ENCODE measurements around the gene ALOX5. TPM values are rescaled to one million over a fixed set of nuclear protein-coding genes. Genes with fewer than 3 reads are reported as not detected.
A peak's percentile ranks its signal among the peaks of the same experiment; 100 is the strongest.

Gene ALOX5
- total RNA-seq, 1 experiment from 2014 or later: not detected

- Histone ChIP-seq H3K9me3 (replicated peaks) (no peaks in the 10 kb centered on the region), H3K27ac (no peak overlapping the region), H3K4me1 (replicated peaks) (no peaks in the 10 kb centered on the region), H3K36me3 (no peaks in the 10 kb centered on the region), H3K27me3 (replicated peaks) (no peaks in the 10 kb centered on the region), H3K4me3 (no peak overlapping the region)
- DNase-seq (ENCODE audit: low read depth in 1 of 2, low spot score in 2 of 2): no peak
Measured at GRCh38 chr10:45432113-45432512, 58.1 kb downstream of the ALOX5 start.

- DNase-seq (ENCODE audit: low read depth in 1 of 2, low spot score in 2 of 2): no peak
- Histone ChIP-seq H3K9me3 (replicated peaks) (no peaks in the 10 kb centered on the region), H3K27me3 (replicated peaks) (no peaks in the 10 kb centered on the region)
Measured at GRCh38 chr10:45432700-45433472, 58.9 kb downstream of the ALOX5 start.

GRCh38 chr10:45433716-45434469 lies 59.9 kb downstream of the ALOX5 start:
- no peaks in the 10 kb centered on the region for H3K36me3 ChIP-seq
- H3K27me3 ChIP-seq (replicated peaks): no peaks in the 10 kb centered on the region
- DNase-seq (ENCODE audit: low read depth in 1 of 2, low spot score in 2 of 2): no peak
- no peak overlapping the region for H3K4me3 ChIP-seq
- H3K27ac ChIP-seq: no peak overlapping the region
- no peaks in the 10 kb centered on the region for H3K4me1 ChIP-seq (replicated peaks)
- no peaks in the 10 kb centered on the region for H3K9me3 ChIP-seq (replicated peaks)

More at GRCh38 chr10:45432700-45433472, 58.9 kb downstream of the ALOX5 start:
- no peaks in the 10 kb centered on the region for H3K36me3 ChIP-seq
- H3K4me3 ChIP-seq: no peak overlapping the region
- H3K4me1 ChIP-seq (replicated peaks): no peaks in the 10 kb centered on the region
- no peak overlapping the region for H3K27ac ChIP-seq

- Histone ChIP-seq H3K36me3 (no peaks in the 10 kb centered on the region), H3K4me3 (no peak overlapping the region), H3K27me3 (replicated peaks) (no peaks in the 10 kb centered on the region), H3K9me3 (replicated peaks) (no peaks in the 10 kb centered on the region), H3K27ac (no peak overlapping the region), H3K4me1 (replicated peaks) (no peaks in the 10 kb centered on the region)
- no peak for DNase-seq (ENCODE audit: low read depth in 1 of 2, low spot score in 2 of 2)
Measured at GRCh38 chr10:45437587-45438465, 63.8 kb downstream of the ALOX5 start.

- Histone ChIP-seq H3K36me3 (no peaks in the 10 kb centered on the region), H3K4me1 (replicated peaks) (no peaks in the 10 kb centered on the region), H3K9me3 (replicated peaks) (no peaks in the 10 kb centered on the region), H3K27me3 (replicated peaks) (no peaks in the 10 kb centered on the region), H3K4me3 (no peak overlapping the region), H3K27ac (no peak overlapping the region)
- no peak for DNase-seq (ENCODE audit: low read depth in 1 of 2, low spot score in 2 of 2)
Measured at GRCh38 chr10:45438466-45439090, 64.6 kb downstream of the ALOX5 start.

GRCh38 chr10:45439365-45439764 lies 65.3 kb downstream of the ALOX5 start:
- Histone ChIP-seq H3K4me1 (replicated peaks) (no peaks in the 10 kb centered on the region), H3K27ac (no peak overlapping the region), H3K4me3 (no peak overlapping the region), H3K9me3 (replicated peaks) (no peaks in the 10 kb centered on the region), H3K36me3 (no peaks in the 10 kb centered on the region), H3K27me3 (replicated peaks) (no peaks in the 10 kb centered on the region)
- no peak for DNase-seq (ENCODE audit: low read depth in 1 of 2, low spot score in 2 of 2)

GRCh38 chr10:45439873-45440272 lies 65.9 kb downstream of the ALOX5 start:
- no peaks in the 10 kb centered on the region for H3K27me3 ChIP-seq (replicated peaks)
- H3K36me3 ChIP-seq: no peaks in the 10 kb centered on the region
- no peaks in the 10 kb centered on the region for H3K9me3 ChIP-seq (replicated peaks)
- H3K27ac ChIP-seq: no peak overlapping the region
- no peaks in the 10 kb centered on the region for H3K4me1 ChIP-seq (replicated peaks)
- DNase-seq (ENCODE audit: low read depth in 1 of 2, low spot score in 2 of 2): no peak
- no peak overlapping the region for H3K4me3 ChIP-seq

GRCh38 chr10:45440511-45441062 lies 66.6 kb downstream of the ALOX5 start:
- Histone ChIP-seq H3K9me3 (replicated peaks) (no peaks in the 10 kb centered on the region), H3K4me1 (replicated peaks) (no peaks in the 10 kb centered on the region), H3K27ac (no peak overlapping the region), H3K4me3 (no peak overlapping the region), H3K27me3 (replicated peaks) (no peaks in the 10 kb centered on the region), H3K36me3 (no peaks in the 10 kb centered on the region)
- no peak for DNase-seq (ENCODE audit: low read depth in 1 of 2, low spot score in 2 of 2)

- no peak overlapping the region for H3K4me3 ChIP-seq
- no peak overlapping the region for H3K27ac ChIP-seq
- H3K4me1 ChIP-seq (replicated peaks): no peaks in the 10 kb centered on the region
- H3K9me3 ChIP-seq (replicated peaks): no peaks in the 10 kb centered on the region
- no peak for DNase-seq (ENCODE audit: low read depth in 1 of 2, low spot score in 2 of 2)
- H3K36me3 ChIP-seq: no peaks in the 10 kb centered on the region
- no peaks in the 10 kb centered on the region for H3K27me3 ChIP-seq (replicated peaks)
Measured at GRCh38 chr10:45441239-45442190, 67.5 kb downstream of the ALOX5 start.

- DNase-seq (ENCODE audit: low read depth in 1 of 2, low spot score in 2 of 2): no peak
- no peaks in the 10 kb centered on the region for H3K36me3 ChIP-seq
Measured at GRCh38 chr10:45442251-45442650, 68.2 kb downstream of the ALOX5 start.

GRCh38 chr10:45442662-45443061 lies 68.6 kb downstream of the ALOX5 start:
- DNase-seq (ENCODE audit: low read depth in 1 of 2, low spot score in 2 of 2): peak in 1 of 2 experiments; percentile 33
- H3K36me3 ChIP-seq: no peaks in the 10 kb centered on the region
- H3K4me3 ChIP-seq: no peak overlapping the region

More at GRCh38 chr10:45442251-45442650, 68.2 kb downstream of the ALOX5 start:
- Histone ChIP-seq H3K27me3 (replicated peaks) (no peaks in the 10 kb centered on the region), H3K27ac (no peak overlapping the region), H3K4me1 (replicated peaks) (no peaks in the 10 kb centered on the region), H3K4me3 (no peak overlapping the region), H3K9me3 (replicated peaks) (no peaks in the 10 kb centered on the region)

More at GRCh38 chr10:45442662-45443061, 68.6 kb downstream of the ALOX5 start:
- H3K4me1 ChIP-seq (replicated peaks): no peaks in the 10 kb centered on the region
- H3K27ac ChIP-seq: no peak overlapping the region
- H3K9me3 ChIP-seq (replicated peaks): no peaks in the 10 kb centered on the region
- no peaks in the 10 kb centered on the region for H3K27me3 ChIP-seq (replicated peaks)
